DOHH2 (cell line): Measurements from ENCODE around the gene NREP.

Experiments used
- H3F3A ChIP-seq: fragments of 200-600 bp; sonication (generic), shearing (Covaris generic); 2 replicates; pipeline ENCODE4 v1.6.0; 2016; ENCODE audit warnings: antibody characterized with exemption, mild to moderate bottlenecking; ENCODE audit not compliant: control insufficient read depth, insufficient read depth
- H3K27ac ChIP-seq: fragments of 200-600 bp; sonication (generic); 2 replicates; pipeline ENCODE4 v1.5.1; 2014; ENCODE audit warnings: low read depth, mild to moderate bottlenecking, low read length, moderate library complexity
- H3K27me3 ChIP-seq: fragments of 200-600 bp; sonication (generic); 2 replicates; pipeline ENCODE4 v1.6.1; 2014; ENCODE audit warnings: mild to moderate bottlenecking, low read length, mixed read lengths; ENCODE audit not compliant: control insufficient read depth
- H3K36me3 ChIP-seq: fragments of 200-600 bp; sonication (generic); 2 replicates; pipeline ENCODE4 v1.6.1; 2014; ENCODE audit warnings: mild to moderate bottlenecking, low read length, moderate library complexity, mixed read lengths; ENCODE audit not compliant: control insufficient read depth
- H3K4me1 ChIP-seq: fragments of 200-600 bp; sonication (generic); 2 replicates; pipeline ENCODE4 v1.6.1; 2014; ENCODE audit warnings: mild to moderate bottlenecking, low read length, mixed read lengths; ENCODE audit not compliant: control insufficient read depth
- H3K4me2 ChIP-seq: fragments of 200-600 bp; sonication (generic); 2 replicates; pipeline ENCODE4 v1.6.0; 2014; ENCODE audit warnings: mild to moderate bottlenecking, low read length, moderate library complexity
- H3K4me3 ChIP-seq: fragments of 200-600 bp; sonication (generic); 2 replicates; pipeline ENCODE4 v1.5.1; 2014; ENCODE audit warnings: mild to moderate bottlenecking, low read length, mixed read lengths
- H3K79me2 ChIP-seq: fragments of 200-600 bp; sonication (generic); 2 replicates; pipeline ENCODE4 v1.6.1; 2014; ENCODE audit warnings: mild to moderate bottlenecking, low read length, mixed read lengths; ENCODE audit not compliant: control insufficient read depth
- H3K9me2 ChIP-seq: fragments of 200-600 bp; sonication (generic); replicated peaks from 2 replicates; pipeline ENCODE4 v1.6.1; 2014; ENCODE audit warnings: mild to moderate bottlenecking, low read length, mixed read lengths; ENCODE audit not compliant: control insufficient read depth
- H3K9me3 ChIP-seq: fragments of 200-600 bp; sonication (generic); 2 replicates; pipeline ENCODE4 v1.6.1; 2014; ENCODE audit warnings: antibody characterized with exemption, low read length, mixed read lengths; ENCODE audit not compliant: control insufficient read depth, insufficient read depth
- H4K20me1 ChIP-seq: fragments of 200-600 bp; sonication (generic); 2 replicates; pipeline ENCODE4 v1.6.0; 2014; ENCODE audit warnings: low read depth, mild to moderate bottlenecking, antibody characterized with exemption, low read length, moderate library complexity; ENCODE audit not compliant: control insufficient read depth, insufficient read depth
- EZH2phosphoT487 ChIP-seq: fragments of 200-600 bp; sonication (generic); IDR thresholded peaks from 2 replicates; pipeline ENCODE4 v1.6.1; 2017; ENCODE audit warnings: borderline replicate concordance, mild to moderate bottlenecking, antibody characterized with exemption, low read length, moderate library complexity, mixed read lengths
- TF ChIP-seq, protein P1 (sequence below): fragments of 200-600 bp; sonication (generic); IDR thresholded peaks from one replicate; pipeline ENCODE4 v1.5.1; 2014; ENCODE audit warnings: antibody characterized with exemption, mild to moderate bottlenecking, low read depth, low read length; ENCODE audit not compliant: poor library complexity, severe bottlenecking

NREP gene

DNA sequence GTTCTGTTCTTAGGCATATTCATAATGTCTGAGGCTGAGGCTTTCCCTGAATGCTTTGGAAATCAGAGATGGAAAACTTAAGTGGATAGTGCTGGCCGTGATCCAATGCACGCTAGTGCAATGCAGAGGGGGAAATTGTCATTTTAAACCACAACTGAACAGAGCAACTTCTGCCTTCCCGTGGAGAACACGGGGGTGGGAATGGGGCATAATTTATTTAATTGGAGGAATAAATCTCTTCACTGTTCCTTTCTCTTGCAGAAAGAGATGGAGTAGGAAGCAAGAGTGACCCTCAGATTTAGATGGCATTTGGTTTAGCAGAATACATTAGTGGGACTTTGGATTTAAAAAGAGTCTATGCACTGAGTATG, 22.9 kb upstream of the NREP start:
- no peaks in the 10 kb centered on the region for H4K20me1 ChIP-seq
- peak overlapping the region; percentile 28 for H3K27ac ChIP-seq
- TF ChIP-seq, protein P1, sequence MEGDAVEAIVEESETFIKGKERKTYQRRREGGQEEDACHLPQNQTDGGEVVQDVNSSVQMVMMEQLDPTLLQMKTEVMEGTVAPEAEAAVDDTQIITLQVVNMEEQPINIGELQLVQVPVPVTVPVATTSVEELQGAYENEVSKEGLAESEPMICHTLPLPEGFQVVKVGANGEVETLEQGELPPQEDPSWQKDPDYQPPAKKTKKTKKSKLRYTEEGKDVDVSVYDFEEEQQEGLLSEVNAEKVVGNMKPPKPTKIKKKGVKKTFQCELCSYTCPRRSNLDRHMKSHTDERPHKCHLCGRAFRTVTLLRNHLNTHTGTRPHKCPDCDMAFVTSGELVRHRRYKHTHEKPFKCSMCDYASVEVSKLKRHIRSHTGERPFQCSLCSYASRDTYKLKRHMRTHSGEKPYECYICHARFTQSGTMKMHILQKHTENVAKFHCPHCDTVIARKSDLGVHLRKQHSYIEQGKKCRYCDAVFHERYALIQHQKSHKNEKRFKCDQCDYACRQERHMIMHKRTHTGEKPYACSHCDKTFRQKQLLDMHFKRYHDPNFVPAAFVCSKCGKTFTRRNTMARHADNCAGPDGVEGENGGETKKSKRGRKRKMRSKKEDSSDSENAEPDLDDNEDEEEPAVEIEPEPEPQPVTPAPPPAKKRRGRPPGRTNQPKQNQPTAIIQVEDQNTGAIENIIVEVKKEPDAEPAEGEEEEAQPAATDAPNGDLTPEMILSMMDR = no peak
- TF ChIP-seq EZH2phosphoT487 = no peak
- no peaks in the 10 kb centered on the region for H3K9me2 ChIP-seq
- H3K36me3 ChIP-seq = no peaks in the 10 kb centered on the region
- H3K4me3 ChIP-seq = peak overlapping the region; percentile 16; the same call in 1 of the 2 replicates
- no peaks in the 10 kb centered on the region for H3K9me3 ChIP-seq
- no peaks in the 10 kb centered on the region for H3K27me3 ChIP-seq
- H3K79me2 ChIP-seq = no peaks in the 10 kb centered on the region
- H3K4me2 ChIP-seq = peak overlapping the region; percentile 47
- peaks cover 74% of the 10 kb centered on the region for H3K4me1 ChIP-seq
- no peaks in the 10 kb centered on the region for H3F3A ChIP-seq

DNA sequence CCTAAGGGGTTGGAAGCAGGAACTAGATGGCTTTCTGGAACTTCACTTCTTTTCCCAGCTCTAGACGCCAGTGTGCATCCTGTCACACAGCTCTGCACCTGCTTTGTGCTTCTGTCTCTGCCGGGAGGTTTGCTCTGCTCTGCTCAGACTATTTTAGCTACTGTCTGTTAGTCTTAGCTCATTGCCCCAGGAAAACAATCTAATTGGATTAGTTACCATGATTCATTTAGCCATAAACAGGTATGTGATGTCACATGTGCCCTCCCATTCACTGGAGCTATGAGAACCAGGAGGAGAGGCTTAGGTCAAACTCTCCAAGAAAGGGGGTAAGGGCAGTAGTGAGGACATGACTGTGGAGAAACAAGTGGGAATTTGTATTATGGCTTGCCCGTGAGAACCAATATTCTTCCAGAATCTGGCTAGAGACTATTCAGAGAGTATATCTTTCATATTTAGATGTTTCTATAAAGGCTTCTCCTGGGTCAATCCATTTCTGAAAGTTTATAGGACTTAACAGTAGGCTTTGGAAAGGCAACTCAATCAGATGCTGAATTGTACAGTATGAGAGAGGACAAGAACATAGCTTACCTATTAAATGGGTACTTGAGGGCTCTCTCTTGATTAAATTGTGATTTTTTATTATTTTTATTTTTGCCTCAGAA, 22.4 kb upstream of the NREP start:
- no peaks in the 10 kb centered on the region for H3K27me3 ChIP-seq
- no peaks in the 10 kb centered on the region for H3K9me3 ChIP-seq
- peak overlapping the region; percentile 28; the same call in 1 of the 2 replicates for H3K27ac ChIP-seq
- peaks cover 79% of the 10 kb centered on the region for H3K4me1 ChIP-seq
- no peaks in the 10 kb centered on the region for H4K20me1 ChIP-seq
- peak overlapping the region; percentile 26; the same call in 1 of the 2 replicates for H3K4me3 ChIP-seq
- H3K4me2 ChIP-seq = peak overlapping the region; percentile 47
- no peaks in the 10 kb centered on the region for H3F3A ChIP-seq
- H3K79me2 ChIP-seq = no peaks in the 10 kb centered on the region
- no peaks in the 10 kb centered on the region for H3K36me3 ChIP-seq
- H3K9me2 ChIP-seq = no peaks in the 10 kb centered on the region
- no peak for TF ChIP-seq EZH2phosphoT487

DNA sequence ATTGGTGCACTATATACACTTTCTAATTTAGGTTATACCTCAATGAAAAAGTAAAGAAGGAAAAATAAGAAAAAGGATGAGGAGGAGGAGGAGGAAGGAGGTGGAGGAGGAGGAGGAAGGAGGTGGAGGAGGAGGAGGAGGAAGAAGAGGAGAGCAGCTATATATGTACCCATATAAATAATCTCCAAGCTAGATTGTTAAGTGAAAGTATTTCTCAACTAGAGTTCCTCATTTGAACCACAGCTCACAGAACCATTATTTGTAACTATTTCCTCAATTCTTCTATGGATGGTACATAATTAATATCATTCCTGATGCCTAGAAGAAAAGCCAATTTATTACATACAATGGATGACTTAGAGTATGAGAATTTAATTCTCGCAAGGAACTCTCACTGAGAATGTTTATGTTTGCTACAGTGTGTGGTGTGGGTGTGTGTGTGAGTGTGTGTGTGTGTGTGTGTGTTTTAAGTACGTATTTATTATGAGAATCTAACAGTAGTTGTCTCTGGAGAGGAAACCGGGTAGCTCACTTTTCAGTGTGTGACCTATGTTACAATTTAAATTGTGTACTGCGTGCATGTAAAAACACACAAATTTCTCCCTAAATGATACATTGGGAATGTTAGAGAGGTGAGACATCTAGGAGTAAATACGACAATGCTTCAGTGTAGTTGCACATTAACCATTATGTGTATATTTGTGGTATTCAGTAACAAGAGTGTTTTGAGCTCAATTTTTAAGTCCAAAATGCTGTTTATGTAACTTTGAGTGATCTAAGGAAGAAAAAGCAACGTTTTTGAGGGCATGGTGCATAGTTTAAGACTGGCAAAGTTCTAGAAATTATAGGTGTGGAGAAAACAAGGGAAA, 20.2 kb upstream of the NREP start:
- peak overlapping the region; percentile 33 for H3K27ac ChIP-seq
- H3K4me2 ChIP-seq = peak overlapping the region; percentile 39

More for the DNA sequence above, 20.2 kb upstream of the NREP start:
- TF ChIP-seq, protein P1 = no peak
- no peak for TF ChIP-seq EZH2phosphoT487
- no peaks in the 10 kb centered on the region for H3K9me3 ChIP-seq
- no peaks in the 10 kb centered on the region for H3K9me2 ChIP-seq
- H3K79me2 ChIP-seq = no peaks in the 10 kb centered on the region
- no peaks in the 10 kb centered on the region for H4K20me1 ChIP-seq
- H3K36me3 ChIP-seq = no peaks in the 10 kb centered on the region
- peaks cover 89% of the 10 kb centered on the region for H3K4me1 ChIP-seq
- H3K4me3 ChIP-seq = no peak overlapping the region
- no peaks in the 10 kb centered on the region for H3F3A ChIP-seq
- no peaks in the 10 kb centered on the region for H3K27me3 ChIP-seq
